PFSK-1 (cell line): ENCODE results near the gene AIF1L.

Experiments
- POLR2AphosphoS5 ChIP-seq: IDR thresholded peaks from 2 replicates; pipeline ENCODE4 v1.6.1; 2012; ENCODE audit warnings: low read depth, mild to moderate bottlenecking, control low read depth, low read length, moderate library complexity
- SIN3A ChIP-seq: IDR thresholded peaks from 2 replicates; pipeline ENCODE4 v1.6.1; 2012; ENCODE audit warnings: mild to moderate bottlenecking, low read length, moderate library complexity, borderline replicate concordance; ENCODE audit not compliant: insufficient read depth
- TAF1 ChIP-seq: IDR thresholded peaks from 2 replicates; pipeline ENCODE4 v1.6.1; 2012; ENCODE audit warnings: low read length, control low read depth, borderline replicate concordance; ENCODE audit not compliant: insufficient read depth

- TF ChIP-seq SIN3A, result no peak
- no peak for TF ChIP-seq POLR2AphosphoS5
- no peak for TF ChIP-seq TAF1
Measured at GRCh38 chr9:131067625-131068024, 28.7 kb upstream of the AIF1L start.
